ENCODE results near the gene ZSWIM8. TPM values are rescaled to one million over a fixed set of nuclear protein-coding genes. Genes with fewer than 3 reads are reported as not detected.
A peak's percentile ranks its signal among the peaks of the same experiment; 100 is the strongest.

Gene ZSWIM8
- total RNA-seq, 4 donors from 2014 or later, result 87.5 to 345 (median 187) TPM

DNA sequence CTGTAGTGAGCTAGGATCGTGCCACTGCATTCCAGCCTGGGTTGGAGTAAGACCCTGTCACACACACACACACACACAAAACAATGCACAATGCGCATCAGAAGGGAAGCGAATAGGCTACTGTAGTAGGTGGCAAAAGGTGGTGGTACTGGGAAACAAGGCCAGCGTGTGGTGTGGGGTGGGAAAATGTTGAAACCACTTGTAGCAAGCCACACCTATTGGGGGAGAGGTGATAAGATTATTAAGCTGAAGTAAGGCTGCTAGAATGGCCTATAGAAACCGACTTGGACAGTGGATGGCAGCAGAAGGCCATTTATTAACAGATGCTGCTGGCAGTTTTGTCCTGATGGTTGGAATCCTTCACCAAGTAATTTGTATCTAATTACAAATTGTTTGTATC, 10.8 kb upstream of the ZSWIM8 start:
- no peaks in the 10 kb centered on the region for H3K9me3 ChIP-seq
- peaks cover 0 to 26% (median 17%) of the 10 kb centered on the region in 4 donors for H3K4me1 ChIP-seq
- DNase-seq, result no peak
- TF ChIP-seq, protein P1, sequence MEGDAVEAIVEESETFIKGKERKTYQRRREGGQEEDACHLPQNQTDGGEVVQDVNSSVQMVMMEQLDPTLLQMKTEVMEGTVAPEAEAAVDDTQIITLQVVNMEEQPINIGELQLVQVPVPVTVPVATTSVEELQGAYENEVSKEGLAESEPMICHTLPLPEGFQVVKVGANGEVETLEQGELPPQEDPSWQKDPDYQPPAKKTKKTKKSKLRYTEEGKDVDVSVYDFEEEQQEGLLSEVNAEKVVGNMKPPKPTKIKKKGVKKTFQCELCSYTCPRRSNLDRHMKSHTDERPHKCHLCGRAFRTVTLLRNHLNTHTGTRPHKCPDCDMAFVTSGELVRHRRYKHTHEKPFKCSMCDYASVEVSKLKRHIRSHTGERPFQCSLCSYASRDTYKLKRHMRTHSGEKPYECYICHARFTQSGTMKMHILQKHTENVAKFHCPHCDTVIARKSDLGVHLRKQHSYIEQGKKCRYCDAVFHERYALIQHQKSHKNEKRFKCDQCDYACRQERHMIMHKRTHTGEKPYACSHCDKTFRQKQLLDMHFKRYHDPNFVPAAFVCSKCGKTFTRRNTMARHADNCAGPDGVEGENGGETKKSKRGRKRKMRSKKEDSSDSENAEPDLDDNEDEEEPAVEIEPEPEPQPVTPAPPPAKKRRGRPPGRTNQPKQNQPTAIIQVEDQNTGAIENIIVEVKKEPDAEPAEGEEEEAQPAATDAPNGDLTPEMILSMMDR (IDR thresholded peaks at IDR 0.05), result peak in 3 of 6 experiments; percentile 12 to 29 (median 20)
- TF ChIP-seq POLR2A (IDR thresholded peaks at IDR 0.05), result no peak
- H3K27me3 ChIP-seq, result no peaks in the 10 kb centered on the region
- peak overlapping the region in 1 of 4 donors; percentile 25 for H3K27ac ChIP-seq
- H3K4me3 ChIP-seq, result peak overlapping the region in 3 of 4 donors; percentile 76 to 91 (median 88)
- H3K36me3 ChIP-seq, result peaks cover 0 to 62% (median 0%) of the 10 kb centered on the region in 3 donors

DNA sequence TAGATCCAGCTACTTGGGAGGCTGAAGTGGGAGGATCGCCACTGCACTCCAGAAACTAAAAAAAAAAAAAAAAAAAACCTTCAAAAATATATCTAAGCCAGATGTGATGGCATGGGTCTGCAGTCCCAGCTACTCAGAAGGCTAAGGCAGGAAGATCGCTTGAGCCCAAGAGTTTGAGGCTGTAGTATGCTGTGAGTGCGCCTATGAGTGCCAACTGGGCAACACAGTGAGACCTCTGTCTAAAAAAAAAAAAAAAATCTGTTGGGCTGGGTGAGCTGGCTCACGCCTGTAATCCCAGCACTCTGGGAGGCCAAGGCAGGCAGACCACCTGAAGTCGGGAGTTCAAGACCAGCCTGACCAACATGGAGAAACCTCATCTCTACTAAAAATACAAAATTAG, 6.4 kb upstream of the ZSWIM8 start:
- no peaks in the 10 kb centered on the region for H3K27me3 ChIP-seq
- H3K4me1 ChIP-seq, result peaks cover 0 to 42% (median 15%) of the 10 kb centered on the region in 4 donors
- H3K9me3 ChIP-seq, result no peaks in the 10 kb centered on the region
- H3K4me3 ChIP-seq, result no peak overlapping the region
- H3K27ac ChIP-seq, result no peak overlapping the region
- no peak for DNase-seq
- peaks cover 0 to 51% (median 0%) of the 10 kb centered on the region in 3 donors for H3K36me3 ChIP-seq
- TF ChIP-seq POLR2A (IDR thresholded peaks at IDR 0.05), result no peak
- TF ChIP-seq, protein P1 (IDR thresholded peaks at IDR 0.05), result no peak

DNA sequence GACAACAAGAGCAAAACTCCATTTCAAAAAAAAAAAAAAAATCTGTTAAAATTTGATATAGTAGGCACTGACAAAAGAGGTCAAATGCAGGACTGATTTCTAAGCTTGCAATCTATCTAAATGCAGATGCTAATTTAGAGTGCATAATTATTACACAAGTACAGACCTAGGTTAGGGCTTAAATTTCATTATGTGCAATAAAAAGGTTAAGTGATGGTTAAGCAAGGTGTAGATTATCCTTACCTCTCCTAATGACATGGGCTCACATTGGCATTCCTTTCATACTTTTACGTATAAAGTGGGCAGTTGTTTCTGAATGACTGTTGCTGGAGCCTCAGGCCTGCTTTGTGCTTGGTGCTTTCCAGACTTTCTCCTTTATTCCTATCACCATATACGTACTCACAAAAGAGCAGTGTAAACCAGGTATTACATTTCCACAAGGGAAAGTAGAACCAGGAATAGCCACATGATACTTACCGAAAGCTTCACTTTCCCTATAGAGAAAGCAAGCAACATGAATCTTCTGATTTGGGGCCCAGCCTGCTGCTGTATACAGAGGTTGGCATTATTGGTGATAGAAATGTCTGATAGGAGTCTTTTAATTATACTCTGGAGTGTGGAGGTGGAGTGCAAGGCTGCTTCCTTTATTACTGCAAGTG, 5.7 kb upstream of the ZSWIM8 start:
- Histone ChIP-seq H3K9me3 (no peaks in the 10 kb centered on the region), H3K4me3 (no peak overlapping the region), H3K4me1 (peaks cover 0 to 39% (median 9%) of the 10 kb centered on the region in 4 donors), H3K36me3 (peaks cover 0 to 51% (median 0%) of the 10 kb centered on the region in 3 donors), H3K27me3 (no peaks in the 10 kb centered on the region), H3K27ac (no peak overlapping the region)
- TF ChIP-seq, protein P1 (IDR thresholded peaks at IDR 0.05), result no peak
- no peak for TF ChIP-seq POLR2A (IDR thresholded peaks at IDR 0.05)
- DNase-seq, result no peak

DNA sequence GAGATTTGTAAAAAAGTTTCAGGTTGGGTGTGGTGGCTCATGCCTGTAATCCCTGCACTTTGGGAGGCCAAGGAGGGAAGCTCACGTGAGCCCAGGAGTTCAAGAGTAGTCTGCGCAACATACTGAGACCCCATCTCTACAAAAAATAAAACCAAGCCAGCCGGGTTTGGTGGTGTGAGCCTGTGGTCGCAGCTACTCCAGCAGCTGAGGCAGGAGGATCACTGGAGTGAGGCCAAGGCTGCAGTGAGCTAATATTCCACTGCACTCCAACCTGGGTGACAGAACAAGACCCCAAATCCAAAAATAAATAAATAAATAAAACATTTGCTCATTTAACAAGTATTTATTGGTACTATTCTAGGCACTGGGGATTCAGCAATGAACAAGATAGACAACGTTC, 5.1 kb upstream of the ZSWIM8 start:
- no peak for DNase-seq

DNA sequence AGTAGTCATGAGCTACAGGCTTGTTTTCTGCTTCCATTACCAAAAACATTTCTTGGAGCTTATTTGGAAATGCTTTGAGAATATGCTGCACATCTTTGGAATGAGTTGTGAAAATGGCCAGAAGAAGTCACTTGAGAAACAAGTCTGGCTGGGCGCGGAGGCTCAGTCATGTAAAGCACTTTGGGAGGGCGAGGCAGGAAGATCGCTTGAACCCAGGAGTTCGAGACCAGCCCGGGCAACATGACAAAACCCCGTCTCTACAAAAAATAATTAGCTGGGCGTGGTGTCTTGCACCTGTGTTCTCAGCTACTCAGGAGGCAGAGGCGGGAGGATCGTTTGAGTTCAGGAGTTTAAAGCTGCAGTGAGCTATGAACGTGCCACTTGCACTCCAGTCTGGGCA, 4.4 kb upstream of the ZSWIM8 start:
- DNase-seq, result no peak
- peaks cover 0 to 32% (median 4%) of the 10 kb centered on the region in 4 donors for H3K4me1 ChIP-seq
- peak overlapping the region in 3 of 4 donors; percentile 90 to 97 (median 92) for H3K27ac ChIP-seq
- H3K9me3 ChIP-seq, result no peaks in the 10 kb centered on the region
- TF ChIP-seq, protein P1 (IDR thresholded peaks at IDR 0.05), result no peak
- no peak for TF ChIP-seq POLR2A (IDR thresholded peaks at IDR 0.05)
- peak overlapping the region; percentile 75 to 90 (median 87) for H3K4me3 ChIP-seq
- peaks cover 0 to 40% (median 0%) of the 10 kb centered on the region in 3 donors for H3K36me3 ChIP-seq
- H3K27me3 ChIP-seq, result no peaks in the 10 kb centered on the region

More for the DNA sequence above, 5.1 kb upstream of the ZSWIM8 start:
- Histone ChIP-seq H3K4me1 (peaks cover 0 to 36% (median 5%) of the 10 kb centered on the region in 4 donors), H3K27me3 (no peaks in the 10 kb centered on the region), H3K9me3 (no peaks in the 10 kb centered on the region), H3K4me3 (no peak overlapping the region), H3K27ac (no peak overlapping the region), H3K36me3 (peaks cover 0 to 47% (median 0%) of the 10 kb centered on the region in 3 donors)
- TF ChIP-seq POLR2A (IDR thresholded peaks at IDR 0.05), result no peak
- TF ChIP-seq, protein P1 (IDR thresholded peaks at IDR 0.05), result no peak

All from Peyer's patch (tissue), 4 donors.